Activated CD8-positive, alpha-beta T cell treated with anti-CD3 and anti-CD28 coated beads for 36 hours (primary cell): ENCODE measurements around the gene C2orf72. TPM values are rescaled to one million over a fixed set of nuclear protein-coding genes. Genes with fewer than 3 reads are reported as not detected.

Source experiments
- ATAC-seq: fragments of 200-7000 bp; cut with Tn5 transposase; one replicate; pipeline ENCODE4 v1.10.0; 2021; ENCODE audit warnings: mild to moderate bottlenecking, moderate library complexity
- CTCF ChIA-PET: fragments of 350-600 bp; sonication (Branson Sonifier 250); formaldehyde crosslinking; loops from one replicate; lab custom pipeline; 2021; ENCODE audit warnings: antibody characterized with exemption; lab: Charles Lee
- POLR2A ChIA-PET: fragments of 350-600 bp; sonication (Branson Sonifier 250); formaldehyde crosslinking; loops from one replicate; lab custom pipeline; 2021; ENCODE audit warnings: antibody characterized with exemption; lab: Charles Lee
- DNase-seq: peaks from one replicate; pipeline ENCODE4 v3.0.0-alpha.2; 2020
- H3K27ac Mint-ChIP-seq: one replicate; pipeline ENCODE4 v1.8.0; 2021; ENCODE audit warnings: mild to moderate bottlenecking, mixed read lengths
- H3K27me3 Mint-ChIP-seq: one replicate; pipeline ENCODE4 v1.8.0; 2021; ENCODE audit warnings: mixed read lengths
- H3K36me3 Mint-ChIP-seq: one replicate; pipeline ENCODE4 v1.8.0; 2021; ENCODE audit warnings: low read depth, mixed read lengths
- H3K4me1 Mint-ChIP-seq: one replicate; pipeline ENCODE4 v1.8.0; 2021; ENCODE audit warnings: low read depth, mixed read lengths
- H3K4me3 Mint-ChIP-seq: one replicate; pipeline ENCODE4 v1.8.0; 2021; ENCODE audit warnings: mild to moderate bottlenecking, moderate library complexity, mixed read lengths
- H3K9me3 Mint-ChIP-seq: one replicate; pipeline ENCODE4 v1.8.0; 2021; ENCODE audit warnings: mixed read lengths
- CTCF ChIP-seq: fragments of 200-600 bp; IDR thresholded peaks from one replicate; pipeline ENCODE4 v1.8.0; 2022; ENCODE audit warnings: antibody characterized with exemption, mild to moderate bottlenecking
- intact Hi-C: fragments of 100-400 bp; cut with micrococcal nuclease; formaldehyde crosslinking; loops from one replicate; pipeline ENCODE4 v1.10.0; 2022
- total RNA-seq, 2 experiments: library from RNA; stranded (reverse); gene quantifications; one replicate each; pipeline ENCODE4 v1.2.3, GENCODE V29; 2021

Gene C2orf72
- total RNA-seq, 2 experiments from 2014 or later: 2.6 to 5.1 TPM

- H3K27ac Mint-ChIP-seq: no peak overlapping the region
- H3K4me3 Mint-ChIP-seq: no peak overlapping the region
Observed at GRCh38 chr2:231053846-231054245, 16.5 kb downstream of the C2orf72 start.

GRCh38 chr2:231056453-231057416 is 19.4 kb downstream of the C2orf72 start, which contains the start of gene PSMD1:
Gene PSMD1 (plus strand): TSS chr2:231056867. CDS start chr2:231057026, 159 bp downstream.
- ChIA-PET CTCF (interaction anchor here (0.7 to 2.0 kb wide), 9 partner anchors 11 to 190 kb away, joined by 3 to 8 read pairs (median 4); no protein-coding TSS in a partner anchor), POLR2A (interaction anchor here (0.6 to 2.6 kb wide), 4 partner anchors 9 to 377 kb away, joined by 3 to 9 read pairs (median 4); no protein-coding TSS in a partner anchor)
- peaks cover 4% of the 10 kb centered on the region for H3K27me3 Mint-ChIP-seq
- H3K4me1 Mint-ChIP-seq: peaks cover 48% of the 10 kb centered on the region
- peak within 1 kb of the TSS; percentile 100 for H3K27ac Mint-ChIP-seq
- TF ChIP-seq CTCF: peak; percentile 93
- ATAC-seq (peak; percentile 86), DNase-seq (peak; percentile 96)
- intact Hi-C loops: loop anchor here (10.0 kb wide), 1 partner anchor 232 kb away; no protein-coding TSS in a partner anchor
- H3K36me3 Mint-ChIP-seq: peaks cover 7% of the 10 kb centered on the region
- H3K9me3 Mint-ChIP-seq: no peaks in the 10 kb centered on the region
- H3K4me3 Mint-ChIP-seq: peak within 1 kb of the TSS; percentile 81

More at GRCh38 chr2:231053846-231054245, 16.5 kb downstream of the C2orf72 start:
- DNase-seq: no peak
- Mint-ChIP-seq H3K9me3 (no peaks in the 10 kb centered on the region), H3K36me3 (no peaks in the 10 kb centered on the region), H3K27me3 (peaks cover 8% of the 10 kb centered on the region), H3K4me1 (peaks cover 32% of the 10 kb centered on the region)
- ATAC-seq: no peak
- POLR2A ChIA-PET: no interaction called here
- intact Hi-C loops: loop anchor here (5.0 to 10.0 kb wide), 2 partner anchors 152 to 229 kb away; no protein-coding TSS in a partner anchor
- CTCF ChIA-PET: interaction anchor here (1.4 to 2.5 kb wide), 14 partner anchors 13 to 230 kb away, joined by 3 to 22 read pairs (median 8); no protein-coding TSS in a partner anchor
- no peak for TF ChIP-seq CTCF

GRCh38 chr2:231057590-231057989 is 20.3 kb downstream of the C2orf72 start:
- H3K27me3 Mint-ChIP-seq: peaks cover 4% of the 10 kb centered on the region
- intact Hi-C loops: loop anchor here (10.0 kb wide), 1 partner anchor 233 kb away; no protein-coding TSS in a partner anchor
- no peak for DNase-seq
- no peaks in the 10 kb centered on the region for H3K9me3 Mint-ChIP-seq
- ChIA-PET CTCF (interaction anchor here (0.9 to 1.7 kb wide), 8 partner anchors 10 to 355 kb away, joined by 3 to 8 read pairs (median 4); no protein-coding TSS in a partner anchor), POLR2A (interaction anchor here (1.1 to 2.6 kb wide), 2 partner anchors 8 to 11 kb away, joined by 4 to 9 read pairs; no protein-coding TSS in a partner anchor)
- peaks cover 9% of the 10 kb centered on the region for H3K36me3 Mint-ChIP-seq
- peaks cover 43% of the 10 kb centered on the region for H3K4me1 Mint-ChIP-seq
- no peak for TF ChIP-seq CTCF
- peak overlapping the region; percentile 70 for H3K27ac Mint-ChIP-seq
- peak overlapping the region; percentile 81 for H3K4me3 Mint-ChIP-seq
- no peak for ATAC-seq

GRCh38 chr2:231058761-231059550 is 21.6 kb downstream of the C2orf72 start:
- Mint-ChIP-seq H3K27me3 (peaks cover 2% of the 10 kb centered on the region), H3K9me3 (no peaks in the 10 kb centered on the region), H3K4me1 (peaks cover 34% of the 10 kb centered on the region), H3K4me3 (peak overlapping the region; percentile 81), H3K36me3 (peaks cover 16% of the 10 kb centered on the region), H3K27ac (peak overlapping the region; percentile 24)
- ChIA-PET POLR2A (interaction anchor here (0.5 to 2.6 kb wide), 2 partner anchors 9 to 448 kb away, joined by 3 to 9 read pairs; no protein-coding TSS in a partner anchor), CTCF (interaction anchor here (0.9 to 1.8 kb wide), 6 partner anchors 9 to 354 kb away, joined by 3 to 4 read pairs (median 3); no protein-coding TSS in a partner anchor)
- TF ChIP-seq CTCF: no peak
- DNase-seq (no peak), ATAC-seq (no peak)
- intact Hi-C loops: loop anchor here (10.0 kb wide), 1 partner anchor 234 kb away; no protein-coding TSS in a partner anchor
